ENCODE results near the gene XYLT1.

XYLT1 gene

GRCh38 chr16:17289674-17290635, 180.8 kb downstream of the XYLT1 start:
- no peak for DNase-seq (ENCODE audit: low read depth, low spot score)

DNA sequence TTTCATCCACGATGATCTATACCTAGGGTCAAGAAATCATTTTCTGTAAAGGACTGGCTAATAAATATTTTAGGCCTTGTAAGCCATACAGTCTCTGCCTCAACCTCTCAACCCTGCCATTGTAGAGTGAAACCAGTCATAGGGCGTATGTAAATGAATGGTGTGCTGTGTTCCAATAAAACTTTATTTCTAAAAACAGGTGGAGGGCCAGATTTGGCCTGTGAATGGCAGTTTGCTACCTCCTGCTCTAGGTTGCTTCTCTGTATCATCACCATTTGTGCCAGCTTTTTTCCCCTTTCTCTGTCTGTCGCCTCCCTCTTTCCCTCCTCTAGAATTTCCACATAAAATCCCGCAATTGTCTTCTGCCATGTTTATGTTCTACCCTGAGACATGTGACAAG, 181.7 kb downstream of the XYLT1 start:
- DNase-seq (ENCODE audit: low read depth, low spot score): no peak

- no peak for DNase-seq (ENCODE audit: low read depth, low spot score)
These were observed 183.5 kb downstream of the XYLT1 start for GRCh38 chr16:17287166-17287800.

GRCh38 chr16:17286443-17286842, 184.3 kb downstream of the XYLT1 start:
- DNase-seq (ENCODE audit: low read depth, low spot score): no peak

- DNase-seq (ENCODE audit: low read depth, low spot score): no peak
These were observed 187.7 kb downstream of the XYLT1 start for GRCh38 chr16:17283016-17283415.

- DNase-seq (ENCODE audit: low read depth, low spot score): no peak
These were observed 188.5 kb downstream of the XYLT1 start for GRCh38 chr16:17282247-17282646.

- DNase-seq (ENCODE audit: low read depth, low spot score): no peak
These were observed 189.7 kb downstream of the XYLT1 start for GRCh38 chr16:17281052-17281451.

- no peak for DNase-seq (ENCODE audit: low read depth, low spot score)
These were observed 191.8 kb downstream of the XYLT1 start for GRCh38 chr16:17278988-17279387.

DNA sequence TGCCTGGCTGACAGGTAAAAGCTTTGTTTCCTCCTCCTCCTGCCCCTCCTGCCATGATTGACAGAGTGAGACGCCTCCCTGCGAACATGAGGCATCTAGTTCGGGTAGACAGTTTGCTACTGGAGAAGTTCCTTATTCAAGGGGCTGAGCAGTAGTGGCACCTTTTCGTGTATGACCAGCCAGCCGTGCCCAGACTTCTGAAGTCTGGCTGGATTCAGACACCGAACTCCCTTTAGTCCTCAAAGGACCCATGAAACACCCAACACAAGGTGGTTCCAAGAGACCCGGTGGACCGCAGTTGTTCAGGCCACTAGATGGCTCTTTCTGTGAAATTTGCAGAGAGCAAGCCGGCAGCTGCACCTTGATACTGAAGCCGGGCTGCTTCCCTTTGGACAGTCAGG, 192.8 kb downstream of the XYLT1 start:
- no peak for DNase-seq (ENCODE audit: low read depth, low spot score)

DNA sequence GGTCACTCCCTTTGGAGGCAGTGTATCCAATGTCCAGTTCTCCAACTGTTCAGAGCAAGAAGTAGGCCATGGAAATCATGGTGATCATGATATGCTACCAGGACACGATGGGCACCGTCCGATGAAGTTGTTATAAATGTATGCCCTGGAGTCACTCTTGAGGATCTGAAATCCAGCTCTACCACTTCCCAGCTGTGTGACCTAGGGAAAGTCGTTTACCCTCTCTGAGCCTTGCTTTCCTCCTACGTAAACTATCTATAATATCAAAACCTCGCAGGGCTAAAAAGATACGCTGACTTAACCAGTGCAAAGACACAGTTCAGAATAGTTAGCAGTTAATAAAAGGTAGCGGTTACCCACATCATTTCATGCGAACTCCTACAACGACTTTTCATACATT, 194.2 kb downstream of the XYLT1 start:
- DNase-seq (ENCODE audit: low read depth, low spot score): no peak

DNA sequence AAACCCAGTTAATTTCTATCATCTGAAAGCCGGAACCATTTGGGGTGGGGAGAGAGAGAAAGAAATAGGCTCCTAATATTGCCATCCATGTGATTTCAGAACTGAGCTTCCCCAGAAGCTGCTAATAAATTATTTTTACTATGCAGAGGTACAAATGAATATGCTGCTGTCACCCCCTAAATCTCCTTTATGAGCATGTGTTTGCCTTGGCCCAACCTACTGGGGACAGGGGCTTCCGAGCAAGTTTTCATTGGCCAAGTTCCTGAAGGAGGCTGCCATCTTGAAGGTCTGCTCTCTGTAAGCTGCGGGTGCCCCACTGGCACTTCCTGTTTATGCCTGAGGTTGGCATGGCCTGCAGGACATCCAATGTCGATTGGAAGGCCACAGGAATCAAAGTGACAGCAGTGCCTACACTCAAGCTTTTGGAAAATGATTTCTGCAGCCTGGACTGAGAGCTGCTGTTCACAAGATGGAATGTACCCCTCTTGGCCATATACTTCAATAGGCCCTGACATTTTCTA, 194.7 kb downstream of the XYLT1 start:
- no peak for DNase-seq (ENCODE audit: low read depth, low spot score)

GRCh38 chr16:17275076-17276009, 195.4 kb downstream of the XYLT1 start:
- no peak for DNase-seq (ENCODE audit: low read depth, low spot score)

DNA sequence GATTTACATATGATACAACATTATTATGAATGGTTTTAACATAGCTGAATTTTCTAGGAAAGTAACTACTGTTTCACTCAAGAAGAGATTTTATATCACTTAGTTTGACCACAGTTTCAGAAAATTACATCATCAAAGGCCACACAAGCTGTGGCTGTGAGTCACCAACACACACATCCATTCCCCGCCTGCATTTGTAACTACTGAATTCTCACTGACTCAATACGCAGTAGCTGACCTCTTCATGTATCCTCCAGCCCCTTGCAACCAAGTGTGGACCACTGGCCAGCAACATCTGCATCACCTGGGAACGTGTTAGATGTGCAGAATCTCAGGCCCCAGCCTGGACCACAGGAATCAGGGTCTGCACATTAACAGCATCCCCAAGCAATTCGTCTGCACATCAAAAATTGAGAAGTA, 197.6 kb downstream of the XYLT1 start:
- no peak for DNase-seq (ENCODE audit: low read depth, low spot score)

DNA sequence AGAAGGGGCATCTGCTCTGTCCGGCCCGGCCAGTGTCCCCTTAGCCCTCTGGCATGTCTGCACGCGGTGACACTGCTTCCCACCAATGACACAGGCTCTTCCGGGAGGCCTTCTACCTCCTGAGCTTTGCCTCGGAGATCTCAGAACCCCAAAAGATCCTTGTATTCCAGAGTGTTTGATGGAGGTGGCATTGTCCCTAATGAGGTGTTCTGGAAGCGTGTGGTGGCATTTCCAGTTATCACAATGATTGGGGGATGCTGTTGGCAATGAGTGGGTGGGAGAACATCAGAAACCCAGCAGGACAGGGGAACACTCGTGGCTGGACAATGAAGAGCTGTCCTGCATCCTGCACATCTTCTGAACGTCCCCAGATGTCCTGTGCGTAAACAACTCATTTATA, 198.0 kb downstream of the XYLT1 start:
- DNase-seq (ENCODE audit: low read depth, low spot score): no peak

GRCh38 chr16:17271687-17272086, 199.1 kb downstream of the XYLT1 start:
- DNase-seq (ENCODE audit: low read depth, low spot score): no peak

GRCh38 chr16:17270683-17271109, 200.1 kb downstream of the XYLT1 start:
- DNase-seq (ENCODE audit: low read depth, low spot score): no peak

DNA sequence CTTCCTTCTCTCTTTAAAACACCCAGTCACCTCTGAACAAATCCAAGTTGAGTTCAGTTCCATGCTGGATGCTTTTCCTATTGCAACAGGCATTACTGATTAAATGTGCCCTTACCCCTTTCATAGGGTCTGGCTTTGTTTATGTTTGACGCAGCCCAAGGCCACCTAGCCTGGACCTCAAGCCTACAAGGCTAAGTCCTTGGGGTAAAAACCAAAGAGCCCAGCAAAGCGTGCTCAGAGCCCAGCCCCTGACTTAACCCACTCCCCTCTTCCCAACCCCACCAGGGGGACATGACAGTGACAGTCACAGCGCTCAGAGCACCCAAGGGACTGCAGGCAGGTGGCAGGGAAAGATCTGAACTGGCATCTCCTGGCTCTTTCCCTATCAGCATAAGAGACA, 200.6 kb downstream of the XYLT1 start:
- DNase-seq (ENCODE audit: low read depth, low spot score): no peak

- no peak for DNase-seq (ENCODE audit: low read depth, low spot score)
These were observed 201.3 kb downstream of the XYLT1 start for GRCh38 chr16:17269439-17269838.

DNA sequence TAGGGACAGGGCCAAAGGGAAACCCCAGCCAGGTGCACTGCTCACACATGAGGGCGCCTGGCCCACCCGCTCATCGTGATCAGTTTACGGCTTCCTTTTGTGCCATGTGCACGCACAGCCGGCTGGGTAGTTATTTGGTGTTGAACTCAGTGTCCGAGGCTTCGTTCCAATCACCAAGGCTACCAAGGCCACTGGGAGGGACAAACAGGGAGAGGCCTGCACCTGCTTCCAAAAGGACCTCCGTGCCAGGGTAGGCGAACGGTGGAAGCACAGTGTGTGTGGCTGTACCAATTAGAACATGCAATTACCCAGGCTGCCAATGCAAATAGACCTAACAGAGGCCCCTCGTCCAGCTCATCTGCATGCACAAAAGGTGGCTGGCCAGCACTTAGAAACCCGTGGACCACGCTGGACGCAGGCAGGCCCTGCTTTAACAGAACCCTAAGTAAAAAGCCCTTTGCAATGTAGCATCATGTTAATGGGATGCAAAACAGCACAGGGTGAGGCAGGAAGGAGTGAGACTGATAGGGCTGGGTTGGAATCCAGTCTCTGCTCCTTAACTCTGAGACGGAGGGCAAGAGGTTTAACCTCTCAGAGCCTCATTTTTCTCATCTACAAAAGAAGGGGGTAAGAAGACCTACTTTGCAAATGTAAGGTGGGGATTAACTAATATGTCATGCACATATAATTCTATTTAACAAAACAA, 204.0 kb downstream of the XYLT1 start:
- DNase-seq (ENCODE audit: low read depth, low spot score): no peak

DNA sequence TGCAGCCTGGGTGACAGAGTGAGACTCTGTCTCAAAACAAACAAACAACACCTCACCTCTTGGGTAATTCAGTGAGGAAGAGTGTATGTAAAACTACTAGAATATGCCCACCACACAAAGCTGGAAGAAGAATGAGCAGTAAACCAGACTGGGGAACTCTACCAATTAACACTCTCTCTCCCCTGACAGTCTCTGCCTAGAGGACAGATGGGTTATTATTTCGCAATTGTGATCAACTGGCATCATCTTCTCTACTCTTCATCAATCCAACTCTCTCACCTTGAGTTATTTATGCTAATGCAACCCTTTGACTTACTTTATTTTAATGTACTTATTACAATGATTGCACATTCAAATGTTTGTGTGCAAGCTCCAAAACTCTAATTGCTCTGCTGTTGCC, 205.6 kb downstream of the XYLT1 start:
- no peak for DNase-seq (ENCODE audit: low read depth, low spot score)
